Skeletal muscle satellite cell (primary cell): Measurements from ENCODE around the gene NR4A1.
A peak's percentile ranks its signal among the peaks of the same experiment; 100 is the strongest.

Experiments used
- H3K27me3 ChIP-seq: 2 replicates; pipeline ENCODE4 v1.7.0; 2013; ENCODE audit warnings: low read length; ENCODE audit not compliant: control insufficient read depth, insufficient read depth
- H3K36me3 ChIP-seq: 2 replicates; pipeline ENCODE4 v1.7.0; 2013; ENCODE audit warnings: mild to moderate bottlenecking, control low read depth, low read length; ENCODE audit not compliant: insufficient read depth
- H3K4me1 ChIP-seq: 2 replicates; pipeline ENCODE4 v1.7.0; 2013; ENCODE audit warnings: low read length; ENCODE audit not compliant: control insufficient read depth, insufficient read depth
- H3K4me2 ChIP-seq: 2 replicates; pipeline ENCODE4 v1.7.0; 2013; ENCODE audit warnings: mild to moderate bottlenecking, low read length
- H3K4me3 ChIP-seq: 2 replicates; pipeline ENCODE4 v1.7.0; 2013; ENCODE audit warnings: low read length
- H3K9ac ChIP-seq: 2 replicates; pipeline ENCODE4 v1.7.0; 2013; ENCODE audit warnings: mild to moderate bottlenecking, low read depth, low read length, moderate library complexity
- H3K9me3 ChIP-seq: replicated peaks from 2 replicates; pipeline ENCODE4 v1.7.0; 2013; ENCODE audit warnings: mild to moderate bottlenecking, control low read depth, low read length

The NR4A1 gene

GRCh38 chr12:52066346-52067080, 15.3 kb downstream of the NR4A1 start:
- peaks cover 49% of the 10 kb centered on the region for H3K4me1 ChIP-seq
- H3K4me3 ChIP-seq: no peak overlapping the region

GRCh38 chr12:52067081-52067374, 15.8 kb downstream of the NR4A1 start:
- no peak overlapping the region for H3K4me2 ChIP-seq
- no peak overlapping the region for H3K9ac ChIP-seq
- H3K36me3 ChIP-seq: peaks cover 4% of the 10 kb centered on the region
- H3K27me3 ChIP-seq: no peaks in the 10 kb centered on the region
- no peak overlapping the region for H3K4me3 ChIP-seq
- no peaks in the 10 kb centered on the region for H3K9me3 ChIP-seq
- peaks cover 54% of the 10 kb centered on the region for H3K4me1 ChIP-seq

More at GRCh38 chr12:52066346-52067080, 15.3 kb downstream of the NR4A1 start:
- Histone ChIP-seq H3K9ac (no peak overlapping the region), H3K9me3 (no peaks in the 10 kb centered on the region), H3K4me2 (no peak overlapping the region), H3K27me3 (no peaks in the 10 kb centered on the region), H3K36me3 (no peaks in the 10 kb centered on the region)

- H3K4me2 ChIP-seq: peak within 1 kb of the TSS; percentile 84
- peak within 1 kb of the TSS; percentile 94 for H3K9ac ChIP-seq
- no peaks in the 10 kb centered on the region for H3K9me3 ChIP-seq
- H3K4me1 ChIP-seq: peaks cover 55% of the 10 kb centered on the region
- peak within 1 kb of the TSS; percentile 81 for H3K4me3 ChIP-seq
- H3K36me3 ChIP-seq: peaks cover 24% of the 10 kb centered on the region
- H3K27me3 ChIP-seq: no peaks in the 10 kb centered on the region
These were observed 18.3 kb downstream of the NR4A1 start, which contains the start of gene ATG101 for GRCh38 chr12:52069327-52070184. ATG101 (plus strand) TSS chr12:52069978; CDS start chr12:52073651, 3,673 bp downstream.

DNA sequence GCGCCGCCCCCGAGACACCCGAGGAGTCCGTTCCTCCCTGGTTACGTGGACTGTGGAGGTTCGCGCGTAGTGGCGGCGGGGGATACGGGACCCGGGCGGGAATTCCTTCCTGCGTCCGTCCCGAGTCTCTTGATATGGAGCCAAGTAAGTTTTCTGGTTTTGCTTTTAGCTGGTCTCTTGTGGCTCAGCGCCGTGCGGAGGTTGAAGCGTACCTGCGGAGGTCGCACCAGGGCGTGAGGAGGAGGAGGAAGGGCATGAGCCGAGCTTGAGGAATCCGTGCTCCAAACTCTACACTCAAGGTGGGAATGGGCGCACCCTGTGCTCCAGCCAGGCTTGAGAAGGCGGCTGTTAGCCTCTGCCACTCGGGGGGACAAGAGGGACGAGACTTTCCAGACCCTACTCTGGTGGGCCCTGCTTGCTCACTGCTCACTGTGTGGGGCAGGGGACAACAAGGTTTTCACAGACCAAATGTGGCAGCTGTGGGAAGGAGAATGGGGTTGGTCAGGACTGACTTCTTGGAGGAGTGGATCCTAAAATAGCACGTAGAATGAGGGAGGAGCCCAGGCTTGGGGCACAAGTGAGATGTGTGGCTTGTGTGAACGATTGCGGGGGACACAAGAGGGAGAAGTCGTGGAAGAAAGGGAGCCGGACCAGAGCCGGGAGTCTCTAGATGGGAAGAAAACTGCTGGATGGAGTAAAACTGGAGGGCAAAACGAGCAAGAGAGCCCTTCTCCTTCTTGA, 19.1 kb downstream of the NR4A1 start:
- no peaks in the 10 kb centered on the region for H3K27me3 ChIP-seq
- peak overlapping the region; percentile 94 for H3K9ac ChIP-seq
- H3K4me1 ChIP-seq: peaks cover 57% of the 10 kb centered on the region
- H3K4me3 ChIP-seq: peak overlapping the region; percentile 81
- no peaks in the 10 kb centered on the region for H3K9me3 ChIP-seq
- peak overlapping the region; percentile 84 for H3K4me2 ChIP-seq
- peaks cover 30% of the 10 kb centered on the region for H3K36me3 ChIP-seq

- H3K36me3 ChIP-seq: peaks cover 63% of the 10 kb centered on the region
- peaks cover 52% of the 10 kb centered on the region for H3K4me1 ChIP-seq
- no peaks in the 10 kb centered on the region for H3K9me3 ChIP-seq
- H3K9ac ChIP-seq: peak overlapping the region; percentile 37
- peak overlapping the region; percentile 24 for H3K4me2 ChIP-seq
- H3K4me3 ChIP-seq: no peak overlapping the region
- no peaks in the 10 kb centered on the region for H3K27me3 ChIP-seq
These were observed 22.5 kb downstream of the NR4A1 start for GRCh38 chr12:52073531-52074381.

DNA sequence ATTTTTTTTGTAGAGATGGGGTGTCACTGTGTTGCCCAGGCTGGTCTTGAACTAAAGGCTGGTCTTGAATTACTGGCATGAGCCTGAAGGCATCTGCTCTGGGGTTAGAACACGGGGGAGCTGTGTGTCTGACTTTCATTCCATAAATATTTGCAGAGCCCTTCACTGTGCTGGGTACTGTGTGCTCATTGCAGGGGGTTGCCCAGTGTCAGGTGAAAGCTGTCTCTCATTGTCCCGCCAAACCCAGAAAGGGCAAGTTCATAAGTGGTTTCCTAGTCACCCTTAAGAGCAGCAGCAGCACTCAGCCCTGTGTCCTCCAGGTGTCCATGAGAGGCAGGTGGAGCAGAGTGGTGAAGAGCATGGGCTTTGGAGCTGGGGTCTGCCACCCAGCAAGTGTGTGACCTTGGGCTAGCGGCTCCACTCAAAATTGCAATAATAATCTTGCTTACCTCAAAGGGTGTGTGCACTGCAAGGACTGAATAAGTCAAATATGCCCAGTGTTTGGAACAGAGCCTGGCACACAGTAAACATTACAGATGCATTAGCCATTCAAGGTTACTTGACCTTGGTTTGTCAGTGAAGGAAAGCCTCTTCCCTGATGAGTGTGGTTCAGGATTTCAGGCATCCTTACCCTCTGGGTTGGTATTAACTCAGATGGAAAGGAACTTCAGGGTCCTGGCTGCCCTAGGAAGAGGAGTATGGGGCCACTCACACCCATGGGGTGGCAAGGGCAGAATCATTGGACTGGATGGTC, 23.9 kb downstream of the NR4A1 start:
- peak overlapping the region; percentile 37 for H3K9ac ChIP-seq

GRCh38 chr12:52076811-52077210, 25.6 kb downstream of the NR4A1 start:
- Histone ChIP-seq H3K4me2 (no peak overlapping the region), H3K36me3 (peaks cover 67% of the 10 kb centered on the region), H3K27me3 (no peaks in the 10 kb centered on the region), H3K9ac (no peak overlapping the region), H3K4me1 (peaks cover 51% of the 10 kb centered on the region), H3K9me3 (no peaks in the 10 kb centered on the region), H3K4me3 (no peak overlapping the region)

More for the DNA sequence above, 23.9 kb downstream of the NR4A1 start:
- H3K4me1 ChIP-seq: peaks cover 49% of the 10 kb centered on the region
- no peaks in the 10 kb centered on the region for H3K9me3 ChIP-seq
- H3K36me3 ChIP-seq: peaks cover 69% of the 10 kb centered on the region
- no peak overlapping the region for H3K4me3 ChIP-seq
- peak overlapping the region; percentile 9 for H3K4me2 ChIP-seq
- no peaks in the 10 kb centered on the region for H3K27me3 ChIP-seq

- H3K9me3 ChIP-seq: no peaks in the 10 kb centered on the region
- no peaks in the 10 kb centered on the region for H3K27me3 ChIP-seq
- H3K4me2 ChIP-seq: no peak overlapping the region
- H3K4me3 ChIP-seq: no peak overlapping the region
- H3K9ac ChIP-seq: no peak overlapping the region
- H3K4me1 ChIP-seq: peaks cover 53% of the 10 kb centered on the region
- H3K36me3 ChIP-seq: peaks cover 56% of the 10 kb centered on the region
These were observed 27.0 kb downstream of the NR4A1 start for GRCh38 chr12:52078276-52078675.

DNA sequence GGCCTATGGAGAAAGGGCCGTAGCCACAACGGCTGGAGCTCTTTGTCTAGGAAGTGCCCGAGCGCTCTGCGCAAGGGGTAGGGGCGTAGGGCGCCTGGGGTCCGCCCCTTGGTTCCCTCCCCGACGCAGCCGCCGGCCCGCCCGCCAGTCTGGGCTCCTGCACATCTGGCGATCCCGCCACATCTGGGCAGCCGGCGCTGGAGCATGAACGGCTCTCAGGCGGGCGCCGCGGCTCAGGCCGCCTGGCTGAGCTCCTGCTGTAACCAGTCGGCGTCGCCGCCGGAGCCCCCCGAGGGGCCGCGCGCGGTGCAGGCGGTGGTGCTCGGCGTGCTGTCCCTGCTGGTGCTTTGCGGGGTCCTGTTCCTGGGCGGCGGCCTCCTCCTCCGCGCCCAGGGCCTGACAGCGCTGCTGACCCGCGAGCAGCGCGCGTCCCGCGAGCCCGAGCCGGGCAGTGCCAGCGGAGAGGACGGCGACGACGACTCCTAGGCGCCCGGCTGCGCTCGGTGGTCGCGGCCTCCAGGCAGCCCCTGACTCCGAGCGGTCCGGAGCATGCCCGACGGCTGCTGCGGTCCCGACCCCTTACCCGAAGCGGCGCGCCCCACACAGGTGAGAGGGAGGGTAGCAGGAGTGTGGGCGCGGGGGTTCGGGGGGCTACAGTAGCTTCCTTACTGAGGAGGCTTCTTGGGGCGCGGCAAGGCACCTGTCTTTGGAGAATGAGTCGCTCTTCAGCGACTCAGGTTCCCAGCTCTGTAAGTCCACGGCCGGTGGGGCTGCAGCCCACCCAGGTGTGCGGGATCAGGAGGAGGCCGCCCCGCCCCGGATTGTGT, 28.5 kb downstream of the NR4A1 start, which contains the start of gene SMIM41:
TSS of gene SMIM41 (plus strand) at position 129 of the 827 bp plus-strand sequence. CDS start at position 205, 76 bp downstream.
- Histone ChIP-seq H3K4me3 (no peak within 1 kb of the TSS), H3K36me3 (peaks cover 42% of the 10 kb centered on the region), H3K9me3 (no peaks in the 10 kb centered on the region), H3K27me3 (no peaks in the 10 kb centered on the region), H3K4me2 (no peak within 1 kb of the TSS), H3K9ac (no peak within 1 kb of the TSS), H3K4me1 (peaks cover 40% of the 10 kb centered on the region)
